Nephron progenitor cell (in vitro differentiated cells): Measurements from ENCODE around the gene BPI.

ENCODE experiments used
- DNase-seq: peaks from one replicate; pipeline ENCODE4 v3.0.0; 2021
- H3K27ac Mint-ChIP-seq: 2 replicates; pipeline ENCODE4 v1.8.0; 2021; ENCODE audit warnings: mild to moderate bottlenecking, moderate library complexity, mixed read lengths
- H3K27me3 Mint-ChIP-seq: 2 replicates; pipeline ENCODE4 v1.8.0; 2021; ENCODE audit warnings: mild to moderate bottlenecking, low read depth, mixed read lengths; ENCODE audit not compliant: poor library complexity
- H3K36me3 Mint-ChIP-seq: 2 replicates; pipeline ENCODE4 v1.8.0; 2021; ENCODE audit warnings: low read depth, mixed read lengths
- H3K4me1 Mint-ChIP-seq: 2 replicates; pipeline ENCODE4 v1.8.0; 2021; ENCODE audit warnings: mixed read lengths
- H3K4me3 Mint-ChIP-seq: 2 replicates; pipeline ENCODE4 v1.8.0; 2021; ENCODE audit warnings: mild to moderate bottlenecking, moderate library complexity, mixed read lengths
- H3K9me3 Mint-ChIP-seq: 2 replicates; pipeline ENCODE4 v1.8.0; 2021; ENCODE audit warnings: mild to moderate bottlenecking, moderate library complexity, mixed read lengths
- CTCF ChIP-seq: fragments of 200-600 bp; sonication (generic); IDR thresholded peaks from 2 replicates; pipeline ENCODE4 v1.5.0; 2021; ENCODE audit warnings: antibody characterized with exemption

BPI gene

GRCh38 chr20:38355161-38356012 lies 51.4 kb downstream of the BPI start:
- H3K4me3 Mint-ChIP-seq = no peak overlapping the region
- no peak overlapping the region for H3K27ac Mint-ChIP-seq
- H3K4me1 Mint-ChIP-seq = peaks cover 21% of the 10 kb centered on the region
- no peaks in the 10 kb centered on the region for H3K36me3 Mint-ChIP-seq
- no peak for TF ChIP-seq CTCF
- DNase-seq = no peak
- peaks cover 22% of the 10 kb centered on the region for H3K27me3 Mint-ChIP-seq
- H3K9me3 Mint-ChIP-seq = no peaks in the 10 kb centered on the region

GRCh38 chr20:38357653-38358207 lies 53.8 kb downstream of the BPI start:
- Mint-ChIP-seq H3K4me1 (peaks cover 17% of the 10 kb centered on the region), H3K27me3 (peaks cover 23% of the 10 kb centered on the region), H3K27ac (no peak overlapping the region), H3K4me3 (no peak overlapping the region), H3K9me3 (no peaks in the 10 kb centered on the region), H3K36me3 (no peaks in the 10 kb centered on the region)
- DNase-seq = no peak
- TF ChIP-seq CTCF = no peak

GRCh38 chr20:38358556-38358955 lies 54.6 kb downstream of the BPI start:
- no peaks in the 10 kb centered on the region for H3K36me3 Mint-ChIP-seq
- TF ChIP-seq CTCF = no peak
- no peak overlapping the region for H3K4me3 Mint-ChIP-seq
- DNase-seq = no peak
- peaks cover 23% of the 10 kb centered on the region for H3K27me3 Mint-ChIP-seq
- H3K9me3 Mint-ChIP-seq = no peaks in the 10 kb centered on the region
- peak overlapping the region; percentile 42 for H3K27ac Mint-ChIP-seq
- peaks cover 12% of the 10 kb centered on the region for H3K4me1 Mint-ChIP-seq

- Mint-ChIP-seq H3K9me3 (no peaks in the 10 kb centered on the region), H3K36me3 (no peaks in the 10 kb centered on the region), H3K27me3 (peaks cover 11% of the 10 kb centered on the region), H3K4me3 (no peak overlapping the region), H3K27ac (no peak overlapping the region), H3K4me1 (peaks cover 5% of the 10 kb centered on the region)
- DNase-seq = no peak
- TF ChIP-seq CTCF = no peak
These were observed 59.2 kb downstream of the BPI start for GRCh38 chr20:38363004-38363747.

- Mint-ChIP-seq H3K4me1 (no peaks in the 10 kb centered on the region), H3K36me3 (no peaks in the 10 kb centered on the region), H3K4me3 (peak overlapping the region; percentile 35), H3K27ac (no peak overlapping the region), H3K27me3 (peaks cover 26% of the 10 kb centered on the region), H3K9me3 (no peaks in the 10 kb centered on the region)
- DNase-seq = no peak
- no peak for TF ChIP-seq CTCF
These were observed 65.4 kb downstream of the BPI start for GRCh38 chr20:38369389-38369788.
